ENCODE measurements around the gene RP2. TPM values are rescaled to one million over a fixed set of nuclear protein-coding genes. Genes with fewer than 3 reads are reported as not detected.

The RP2 gene
- total and polyA plus RNA-seq, 11 donors = 1.8 to 9.0 (median 3.6) TPM

- WGBS, 4 donors = 0 to 49% (median 14%) methylated on average over 32 to 62 of the region's 64 CpGs
- intact Hi-C loops (cut with DNase I) = loop anchor here in 3 of 10 donors (2.0 to 5.0 kb wide), 3 partner anchors 65 to 180 kb away; no protein-coding TSS in a partner anchor
- TF ChIP-seq POLR2A (IDR thresholded peaks at IDR 0.05) (peak in 1 of 2 donors; percentile 46), CTCF (IDR thresholded peaks at IDR 0.05) (peak in 1 of 12 donors; percentile 12)
- H3K27me3 ChIP-seq = peaks cover 0 to 13% (median 0%) of the 10 kb centered on the region in 9 donors
- H3K4me1 ChIP-seq = peaks cover 0 to 15% (median 0%) of the 10 kb centered on the region in 12 donors
- peaks cover 0 to 9% (median 0%) of the 10 kb centered on the region in 12 donors for H3K9me3 ChIP-seq
- H3K27ac ChIP-seq = peak within 1 kb of the TSS; percentile 45 to 82 (median 74)
- peak; percentile 90 to 97 (median 96) for ATAC-seq
- H3K36me3 ChIP-seq = no peaks in the 10 kb centered on the region
- peak within 1 kb of the TSS; percentile 30 to 93 (median 70) for H3K4me3 ChIP-seq
- DNase-seq = peak; percentile 78 to 86 (median 78)
Measured at GRCh38 chrX:46912098-46912602, 75.3 kb downstream of the RP2 start, which contains the start of gene JADE3. TSS of gene JADE3 (plus strand) at chrX:46912421. CDS start at chrX:46984895, 72,474 bp downstream.

GRCh38 chrX:46912603-46913491 lies 76.0 kb downstream of the RP2 start:
- H3K9me3 ChIP-seq = peaks cover 0 to 9% (median 0%) of the 10 kb centered on the region in 12 donors
- 0 to 47% (median 22%) methylated on average over 47 to 109 of the region's 109 CpGs for WGBS, 4 donors
- H3K27me3 ChIP-seq = peaks cover 0 to 6% (median 0%) of the 10 kb centered on the region in 9 donors
- TF ChIP-seq POLR2A (IDR thresholded peaks at IDR 0.05) (no peak), CTCF (IDR thresholded peaks at IDR 0.05) (peak in 11 of 12 donors; percentile 19 to 63 (median 46))
- H3K36me3 ChIP-seq = no peaks in the 10 kb centered on the region
- intact Hi-C loops (cut with DNase I) = loop anchor here in 3 of 10 donors (2.0 to 5.0 kb wide), 3 partner anchors 64 to 179 kb away; no protein-coding TSS in a partner anchor
- H3K4me1 ChIP-seq = peaks cover 0 to 10% (median 0%) of the 10 kb centered on the region in 12 donors
- DNase-seq (peak; percentile 23 to 70 (median 43)), ATAC-seq (peak in 3 of 4 donors; percentile 52 to 63 (median 57))
- peak overlapping the region; percentile 45 to 82 (median 74) for H3K27ac ChIP-seq
- H3K4me3 ChIP-seq = peak overlapping the region; percentile 30 to 93 (median 70)

GRCh38 chrX:46913667-46914066 lies 76.8 kb downstream of the RP2 start:
- DNase-seq (peak in 3 of 5 donors; percentile 4 to 29 (median 16)), ATAC-seq (peak in 1 of 4 donors; percentile 12)
- Histone ChIP-seq H3K36me3 (no peaks in the 10 kb centered on the region), H3K27me3 (peaks cover 0 to 3% (median 0%) of the 10 kb centered on the region in 9 donors), H3K4me1 (peaks cover 0 to 10% (median 0%) of the 10 kb centered on the region in 12 donors), H3K27ac (peak overlapping the region in 6 of 12 donors; percentile 69 to 82 (median 79)), H3K4me3 (peak overlapping the region; percentile 30 to 93 (median 70)), H3K9me3 (peaks cover 0 to 9% (median 0%) of the 10 kb centered on the region in 12 donors)
- 1 to 35% (median 18%) methylated on average over 14 of the region's 14 CpGs for WGBS, 4 donors
- no peak for TF ChIP-seq POLR2A (IDR thresholded peaks at IDR 0.05)
- TF ChIP-seq CTCF (IDR thresholded peaks at IDR 0.05) = no peak
- intact Hi-C loops (cut with DNase I) = loop anchor here in 4 of 10 donors (2.0 to 5.0 kb wide), 3 partner anchors 64 to 179 kb away; no protein-coding TSS in a partner anchor

All from heart left ventricle (tissue), 16 donors.